ENCODE data around the gene GPRIN1.

Gene GPRIN1

GRCh38 chr5:176619203-176619568 lies 9.2 kb upstream of the GPRIN1 start:
- Histone ChIP-seq H3K4me1 (peaks cover 37 to 62% (median 48%) of the 10 kb centered on the region in 10 experiments), H3K27ac (no peak overlapping the region), H3K27me3 (peaks cover 25 to 48% (median 41%) of the 10 kb centered on the region in 11 experiments), H3K4me2 (peak overlapping the region; percentile 71 to 90 (median 79)), H4K20me1 (peaks cover 0 to 18% (median 4%) of the 10 kb centered on the region in 11 experiments; a peak in 8 of 22 replicates), H3K9me3 (replicated peaks in 1 of 11) (peaks cover 0 to 8% (median 0%) of the 10 kb centered on the region in 11 experiments; a peak in 2 of 22 replicates), H3K9ac (no peak overlapping the region), H3K36me3 (no peaks in the 10 kb centered on the region), H3K4me3 (peak overlapping the region in 6 of 10 experiments; percentile 27 to 56 (median 40); a peak in 9 of 20 replicates)
- TF ChIP-seq Cebpa-rat (IDR thresholded peaks at IDR 0.05): no peak

GRCh38 chr5:176618783-176619182 lies 8.8 kb upstream of the GPRIN1 start:
- Histone ChIP-seq H4K20me1 (peaks cover 0 to 18% (median 5%) of the 10 kb centered on the region in 11 experiments; a peak in 8 of 22 replicates), H3K4me3 (peak overlapping the region in 6 of 10 experiments; percentile 27 to 56 (median 40); a peak in 9 of 20 replicates), H3K4me1 (peaks cover 37 to 62% (median 46%) of the 10 kb centered on the region in 10 experiments), H3K9ac (no peak overlapping the region), H3K4me2 (peak overlapping the region; percentile 66 to 90 (median 79)), H3K36me3 (no peaks in the 10 kb centered on the region), H3K9me3 (replicated peaks in 1 of 11) (peaks cover 0 to 8% (median 0%) of the 10 kb centered on the region in 11 experiments; a peak in 2 of 22 replicates), H3K27me3 (peaks cover 25 to 48% (median 41%) of the 10 kb centered on the region in 11 experiments), H3K27ac (no peak overlapping the region)
- no peak for TF ChIP-seq Cebpa-rat (IDR thresholded peaks at IDR 0.05)

DNA sequence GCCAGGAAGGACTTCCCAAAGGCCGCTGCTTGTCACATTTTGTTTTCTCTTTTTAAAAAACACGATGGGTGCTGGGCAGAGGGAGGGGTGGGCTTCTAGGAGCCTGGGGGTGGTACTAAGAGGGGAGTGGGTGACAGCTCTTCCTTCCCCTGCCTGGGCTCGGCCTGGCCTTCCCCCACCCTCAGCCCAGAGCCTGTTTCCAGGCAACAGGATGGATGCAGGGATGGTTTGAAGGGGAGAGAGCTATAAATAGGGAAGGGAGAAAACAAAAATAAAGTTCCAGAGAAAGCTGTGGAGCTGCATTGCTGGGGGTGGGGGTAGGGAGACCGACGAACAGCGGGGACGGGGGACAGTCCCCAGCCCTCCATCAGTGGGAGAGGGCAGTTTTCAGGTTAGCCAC lies 6.6 kb upstream of the GPRIN1 start:
- H3K4me3 ChIP-seq: no peak overlapping the region
- H3K4me2 ChIP-seq: peak overlapping the region in 2 of 11 experiments; percentile 4 to 28; a peak in 1 of 22 replicates
- no peak overlapping the region for H3K27ac ChIP-seq
- H3K36me3 ChIP-seq: no peaks in the 10 kb centered on the region
- no peak overlapping the region for H3K9ac ChIP-seq
- H4K20me1 ChIP-seq: peaks cover 0 to 24% (median 6%) of the 10 kb centered on the region in 11 experiments; a peak in 8 of 22 replicates
- TF ChIP-seq Cebpa-rat (IDR thresholded peaks at IDR 0.05): no peak
- peaks cover 0 to 8% (median 0%) of the 10 kb centered on the region in 11 experiments; a peak in 2 of 22 replicates for H3K9me3 ChIP-seq (replicated peaks in 1 of 11)
- H3K27me3 ChIP-seq: peaks cover 24 to 40% (median 36%) of the 10 kb centered on the region in 11 experiments
- H3K4me1 ChIP-seq: peaks cover 32 to 57% (median 39%) of the 10 kb centered on the region in 10 experiments

- no peak for TF ChIP-seq Cebpa-rat (IDR thresholded peaks at IDR 0.05)
- Histone ChIP-seq H3K27ac (no peak overlapping the region), H3K36me3 (no peaks in the 10 kb centered on the region), H3K9me3 (replicated peaks in 1 of 11) (peaks cover 0 to 7% (median 0%) of the 10 kb centered on the region in 11 experiments; a peak in 2 of 22 replicates), H3K4me1 (peaks cover 16 to 47% (median 26%) of the 10 kb centered on the region in 10 experiments), H3K4me3 (no peak overlapping the region), H3K27me3 (peaks cover 8 to 28% (median 23%) of the 10 kb centered on the region in 11 experiments), H4K20me1 (peaks cover 0 to 12% (median 6%) of the 10 kb centered on the region in 11 experiments; a peak in 7 of 22 replicates), H3K4me2 (peak overlapping the region in 10 of 11 experiments; percentile 19 to 61 (median 46); a peak in 17 of 22 replicates), H3K9ac (no peak overlapping the region)
Observed at GRCh38 chr5:176614805-176615478, 5.0 kb upstream of the GPRIN1 start.

DNA sequence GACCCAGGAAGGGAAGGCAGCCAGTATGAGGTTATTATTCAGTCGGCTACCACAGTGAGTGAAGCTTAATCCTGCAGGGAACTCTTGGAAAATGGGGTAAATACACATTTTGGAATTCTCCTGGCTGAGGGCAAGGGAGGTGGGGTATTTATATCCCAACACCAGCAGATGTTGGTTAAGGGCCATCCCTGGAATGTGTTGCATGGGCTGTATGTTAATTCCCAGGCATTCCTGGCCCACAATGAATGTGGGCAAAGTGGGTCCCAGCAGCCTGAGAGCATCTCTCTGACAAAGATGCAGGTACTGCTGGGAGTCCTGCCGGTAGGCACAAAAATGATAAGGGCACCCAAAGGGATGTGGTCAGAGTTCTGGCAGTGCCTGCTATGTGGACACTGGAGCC lies 2.9 kb upstream of the GPRIN1 start:
- Histone ChIP-seq H3K9me3 (replicated peaks in 1 of 11) (no peaks in the 10 kb centered on the region), H3K4me1 (peaks cover 21 to 51% (median 29%) of the 10 kb centered on the region in 10 experiments), H3K4me2 (no peak overlapping the region), H3K27me3 (peaks cover 0 to 8% (median 3%) of the 10 kb centered on the region in 11 experiments; a peak in 6 of 22 replicates), H3K9ac (no peak overlapping the region), H4K20me1 (peaks cover 0 to 23% (median 16%) of the 10 kb centered on the region in 11 experiments; a peak in 20 of 22 replicates), H3K36me3 (0 out of 22 replicates have a peak, but pooled peaks cover 0 to 6% (median 0%) of the 10 kb centered on the region in 11 experiments), H3K27ac (no peak overlapping the region), H3K4me3 (no peak overlapping the region)
- no peak for TF ChIP-seq Cebpa-rat (IDR thresholded peaks at IDR 0.05)

GRCh38 chr5:176612008-176612407 lies 2.1 kb upstream of the GPRIN1 start:
- Histone ChIP-seq H3K4me2 (peak overlapping the region in 2 of 11 experiments; percentile 40 to 52; a peak in 4 of 22 replicates), H3K27ac (no peak overlapping the region), H3K9ac (no peak overlapping the region), H3K4me3 (no peak overlapping the region), H3K9me3 (replicated peaks in 1 of 11) (no peaks in the 10 kb centered on the region), H3K27me3 (peaks cover 0 to 4% (median 3%) of the 10 kb centered on the region in 11 experiments; a peak in 3 of 22 replicates), H3K36me3 (0 out of 22 replicates have a peak, but pooled peaks cover 0 to 6% (median 0%) of the 10 kb centered on the region in 11 experiments), H4K20me1 (peaks cover 0 to 31% (median 24%) of the 10 kb centered on the region in 11 experiments; a peak in 20 of 22 replicates), H3K4me1 (peaks cover 23 to 53% (median 34%) of the 10 kb centered on the region in 10 experiments)
- no peak for TF ChIP-seq Cebpa-rat (IDR thresholded peaks at IDR 0.05)

DNA sequence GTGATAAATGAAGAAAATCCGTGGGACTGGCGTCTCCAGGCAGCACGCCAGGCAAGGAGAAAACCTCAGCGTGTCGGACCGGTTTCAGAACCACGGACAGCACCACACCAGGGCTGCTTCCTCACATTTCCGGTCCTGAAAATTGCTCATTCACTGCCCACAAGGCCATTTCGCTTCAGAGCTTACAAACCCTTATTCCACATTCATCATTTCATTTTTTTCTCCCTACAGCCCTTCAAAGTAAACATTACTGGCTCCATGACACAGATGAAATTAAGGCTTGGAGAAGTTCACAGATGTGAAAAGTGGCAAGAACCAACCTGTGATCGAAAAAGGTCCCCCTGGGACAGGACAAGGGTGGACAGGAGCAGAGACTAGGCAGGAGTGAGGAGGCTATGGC lies 1.5 kb upstream of the GPRIN1 start:
- peaks cover 23 to 58% (median 37%) of the 10 kb centered on the region in 10 experiments for H3K4me1 ChIP-seq
- no peak for TF ChIP-seq Cebpa-rat (IDR thresholded peaks at IDR 0.05)
- H3K27ac ChIP-seq: no peak overlapping the region

DNA sequence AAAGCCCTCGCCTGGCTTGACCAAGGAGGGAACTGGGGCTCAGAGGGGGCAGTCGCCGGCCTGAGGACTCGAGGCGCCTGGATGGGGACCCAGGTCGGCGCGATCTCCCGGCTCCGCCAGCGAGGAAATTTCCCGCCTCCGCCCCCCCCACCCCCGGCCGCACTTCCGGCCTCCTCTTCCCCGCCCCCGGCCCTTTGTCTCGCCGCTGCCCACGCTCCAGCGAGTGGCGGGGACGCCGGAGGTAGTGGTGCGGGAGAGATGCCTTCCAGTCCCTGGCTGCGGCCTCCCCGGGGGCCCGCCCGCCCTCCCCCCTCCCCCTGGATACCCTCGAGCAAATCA lies 448 bp upstream of the GPRIN1 start:
- no peak for TF ChIP-seq Cebpa-rat (IDR thresholded peaks at IDR 0.05)
- H3K4me3 ChIP-seq: peak overlapping the region; percentile 70 to 86 (median 78)
- peak overlapping the region; percentile 72 to 99 (median 93) for H3K4me2 ChIP-seq
- H3K27me3 ChIP-seq: peaks cover 0 to 4% (median 3%) of the 10 kb centered on the region in 11 experiments; a peak in 3 of 22 replicates
- no peaks in the 10 kb centered on the region for H3K9me3 ChIP-seq (replicated peaks in 1 of 11)
- H3K4me1 ChIP-seq: peaks cover 16 to 54% (median 42%) of the 10 kb centered on the region in 10 experiments
- peaks cover 0 to 47% (median 40%) of the 10 kb centered on the region in 11 experiments; a peak in 20 of 22 replicates for H4K20me1 ChIP-seq
- peaks cover 0 to 9% (median 0%) of the 10 kb centered on the region in 11 experiments; a peak in 3 of 22 replicates for H3K36me3 ChIP-seq
- H3K9ac ChIP-seq: peak overlapping the region; percentile 75 to 89 (median 84); a peak in 21 of 22 replicates
- H3K27ac ChIP-seq: peak overlapping the region in 9 of 11 experiments; percentile 59 to 86 (median 82); a peak in 17 of 22 replicates

More for the DNA sequence above, 1.5 kb upstream of the GPRIN1 start:
- Histone ChIP-seq H3K4me2 (peak overlapping the region in 4 of 11 experiments; percentile 11 to 52 (median 40); a peak in 6 of 22 replicates), H4K20me1 (peaks cover 0 to 37% (median 30%) of the 10 kb centered on the region in 11 experiments; a peak in 20 of 22 replicates), H3K9me3 (replicated peaks in 1 of 11) (no peaks in the 10 kb centered on the region), H3K27me3 (peaks cover 0 to 4% (median 3%) of the 10 kb centered on the region in 11 experiments; a peak in 3 of 22 replicates), H3K4me3 (no peak overlapping the region), H3K9ac (no peak overlapping the region), H3K36me3 (0 out of 22 replicates have a peak, but pooled peaks cover 0 to 6% (median 0%) of the 10 kb centered on the region in 11 experiments)

Data from BLaER1 treated with 17β-estradiol and CSF1 and Interleukin-3, amounts not matched to agents 10 nM and 100 nM (cell line).